HEK293 (cell line): ENCODE results near the gene GSG1L.

ENCODE experiments used
- CTCF ChIA-PET: fragments of 350-600 bp; formaldehyde crosslinking; extraction: SDS; loops from one replicate; lab custom pipeline; 2021; ENCODE audit warnings: antibody characterized with exemption; lab: Yijun Ruan, JAX
- POLR2A ChIA-PET: fragments of 300-600 bp; formaldehyde crosslinking; extraction: SDS; loops from one replicate; lab custom pipeline; 2020; ENCODE audit warnings: antibody characterized with exemption, inconsistent platforms; lab: Yijun Ruan, JAX
- H3K27ac ChIP-seq: fragments of 200-500 bp; sonication (Bioruptor generic); 2 replicates; pipeline ENCODE4 v1.5.1; 2014; ENCODE audit warnings: low read depth, low read length, control low read depth, inconsistent platforms; ENCODE audit errors: extremely low read depth
- H3K36me3 ChIP-seq, 2 experiments: fragments of 200-500 bp in 1 of 2; sonication (Bioruptor generic) in 1 of 2; 1 replicate in 1 of 2; 2 replicates in 1 of 2; pipeline ENCODE4 v1.5.1; 2014 to 2017; ENCODE audit warnings: inconsistent platforms in 2 of 2, low read length in 2 of 2; ENCODE audit not compliant: control insufficient read depth in 2 of 2, insufficient read depth in 1 of 2
- H3K4me1 ChIP-seq: fragments of 200-500 bp; sonication (Bioruptor generic); 2 replicates; pipeline ENCODE4 v1.5.1; 2014; ENCODE audit warnings: mild to moderate bottlenecking, low read length, inconsistent platforms; ENCODE audit not compliant: control insufficient read depth, insufficient read depth
- H3K4me3 ChIP-seq: 2 replicates; pipeline ENCODE4 v1.5.1; 2011; ENCODE audit warnings: low read depth, mild to moderate bottlenecking, control low read depth, low read length, moderate library complexity
- H3K9me3 ChIP-seq: fragments of 200-500 bp; sonication (Bioruptor generic); 2 replicates; pipeline ENCODE4 v1.5.1; 2014; ENCODE audit warnings: low read depth, low read length, inconsistent platforms; ENCODE audit not compliant: control insufficient read depth, insufficient read depth
- AEBP2 ChIP-seq: fragments of 450-650 bp; formaldehyde crosslinking; IDR thresholded peaks from 2 replicates; pipeline ENCODE4 v1.5.1; 2016; ENCODE audit warnings: missing biosample characterization, missing genetic modification characterization, borderline replicate concordance
- KLF10 ChIP-seq: fragments of 450-650 bp; IDR thresholded peaks from 2 replicates; pipeline ENCODE4 v1.5.1; 2018; ENCODE audit warnings: missing biosample characterization, mild to moderate bottlenecking, missing genetic modification characterization
- KLF16 ChIP-seq: fragments of 450-650 bp; formaldehyde crosslinking; IDR thresholded peaks from 2 replicates; pipeline ENCODE4 v1.5.1; 2017; ENCODE audit warnings: missing biosample characterization, missing genetic modification characterization
- MYNN ChIP-seq: fragments of 450-650 bp; formaldehyde crosslinking; IDR thresholded peaks from 2 replicates; pipeline ENCODE4 v1.5.1; 2016; ENCODE audit warnings: missing biosample characterization, missing genetic modification characterization, borderline replicate concordance
- TRIM28 ChIP-seq: IDR thresholded peaks from 2 replicates; pipeline ENCODE4 v1.6.1; 2011; ENCODE audit warnings: low read length, control low read depth, borderline replicate concordance
- YY2 ChIP-seq: fragments of 450-650 bp; formaldehyde crosslinking; IDR thresholded peaks from 2 replicates; pipeline ENCODE4 v1.5.1; 2016; ENCODE audit warnings: missing biosample characterization, missing genetic modification characterization
- ZBTB44 ChIP-seq: fragments of 450-650 bp; IDR thresholded peaks from 2 replicates; pipeline ENCODE4 v1.5.1; 2018; ENCODE audit warnings: missing biosample characterization, mild to moderate bottlenecking, missing genetic modification characterization
- ZBTB7A ChIP-seq: fragments of 450-650 bp; formaldehyde crosslinking; IDR thresholded peaks from 2 replicates; pipeline ENCODE4 v1.5.1; 2016; ENCODE audit warnings: low read depth, missing biosample characterization, missing genetic modification characterization
- ZBTB8A ChIP-seq: fragments of 450-650 bp; formaldehyde crosslinking; IDR thresholded peaks from 2 replicates; pipeline ENCODE4 v1.5.1; 2016; ENCODE audit warnings: missing biosample characterization, missing genetic modification characterization
- ZEB2 ChIP-seq: fragments of 450-650 bp; formaldehyde crosslinking; IDR thresholded peaks from 2 replicates; pipeline ENCODE4 v1.5.1; 2016; ENCODE audit warnings: missing biosample characterization, missing genetic modification characterization
- ZNF10 ChIP-seq: fragments of 450-650 bp; formaldehyde crosslinking; IDR thresholded peaks from 2 replicates; pipeline ENCODE4 v1.5.1; 2017; ENCODE audit warnings: missing biosample characterization, missing genetic modification characterization
- ZNF112 ChIP-seq: fragments of 450-650 bp; formaldehyde crosslinking; IDR thresholded peaks from 2 replicates; pipeline ENCODE4 v1.5.0; 2017; ENCODE audit warnings: missing biosample characterization, missing genetic modification characterization
- ZNF121 ChIP-seq: fragments of 450-650 bp; formaldehyde crosslinking; IDR thresholded peaks from 2 replicates; pipeline ENCODE4 v1.5.1; 2016; ENCODE audit warnings: missing biosample characterization, missing genetic modification characterization
- ZNF132 ChIP-seq: fragments of 450-650 bp; formaldehyde crosslinking; IDR thresholded peaks from 2 replicates; pipeline ENCODE4 v1.5.1; 2017; ENCODE audit warnings: missing biosample characterization, missing genetic modification characterization, borderline replicate concordance
- ZNF202 ChIP-seq: fragments of 450-650 bp; formaldehyde crosslinking; IDR thresholded peaks from 2 replicates; pipeline ENCODE4 v1.5.1; 2016; ENCODE audit warnings: missing biosample characterization, missing genetic modification characterization, borderline replicate concordance
- ZNF214 ChIP-seq: fragments of 450-650 bp; formaldehyde crosslinking; IDR thresholded peaks from 2 replicates; pipeline ENCODE4 v1.5.1; 2017; ENCODE audit warnings: missing biosample characterization, mild to moderate bottlenecking, missing genetic modification characterization, borderline replicate concordance
- ZNF302 ChIP-seq: fragments of 450-650 bp; formaldehyde crosslinking; IDR thresholded peaks from 2 replicates; pipeline ENCODE4 v1.5.1; 2016; ENCODE audit warnings: missing biosample characterization, missing genetic modification characterization, low read depth
- ZNF394 ChIP-seq: fragments of 450-650 bp; formaldehyde crosslinking; IDR thresholded peaks from 2 replicates; pipeline ENCODE4 v1.5.1; 2016; ENCODE audit warnings: missing biosample characterization, missing genetic modification characterization, mild to moderate bottlenecking, moderate library complexity, borderline replicate concordance
- ZNF48 ChIP-seq: fragments of 450-650 bp; formaldehyde crosslinking; IDR thresholded peaks from 2 replicates; pipeline ENCODE4 v1.5.1; 2016; ENCODE audit warnings: missing biosample characterization, missing genetic modification characterization
- ZNF530 ChIP-seq: fragments of 450-650 bp; formaldehyde crosslinking; IDR thresholded peaks from 2 replicates; pipeline ENCODE4 v1.5.1; 2016; ENCODE audit warnings: low read depth, missing biosample characterization, missing genetic modification characterization
- ZNF585B ChIP-seq: fragments of 450-650 bp; formaldehyde crosslinking; IDR thresholded peaks from 2 replicates; pipeline ENCODE4 v1.5.1; 2016; ENCODE audit warnings: missing biosample characterization, missing genetic modification characterization
- ZNF629 ChIP-seq: fragments of 450-650 bp; formaldehyde crosslinking; IDR thresholded peaks from 2 replicates; pipeline ENCODE4 v1.5.1; 2017; ENCODE audit warnings: missing biosample characterization, missing genetic modification characterization
- ZNF658 ChIP-seq: fragments of 450-650 bp; formaldehyde crosslinking; IDR thresholded peaks from 2 replicates; pipeline ENCODE4; 2016; ENCODE audit warnings: missing biosample characterization, missing genetic modification characterization
- ZNF747 ChIP-seq: fragments of 450-650 bp; formaldehyde crosslinking; IDR thresholded peaks from 2 replicates; pipeline ENCODE4 v1.5.1; 2016; ENCODE audit warnings: missing biosample characterization, missing genetic modification characterization
- TF ChIP-seq, protein P1 (sequence below): fragments of 450-650 bp; formaldehyde crosslinking; IDR thresholded peaks from 2 replicates; pipeline ENCODE4 v1.5.1; 2016; ENCODE audit warnings: missing biosample characterization, missing genetic modification characterization

GSG1L gene

GRCh38 chr16:28104404-28104803 is 40.9 kb upstream of the GSG1L start:
- TF ChIP-seq YY2 (no peak), ZNF530 (tag by site-specific recombination) (no peak), TRIM28 (no peak), ZNF585B (tag by site-specific recombination) (no peak), ZBTB8A (tag by site-specific recombination) (no peak), KLF16 (no peak), ZNF121 (no peak)
- TF ChIP-seq, protein P1, sequence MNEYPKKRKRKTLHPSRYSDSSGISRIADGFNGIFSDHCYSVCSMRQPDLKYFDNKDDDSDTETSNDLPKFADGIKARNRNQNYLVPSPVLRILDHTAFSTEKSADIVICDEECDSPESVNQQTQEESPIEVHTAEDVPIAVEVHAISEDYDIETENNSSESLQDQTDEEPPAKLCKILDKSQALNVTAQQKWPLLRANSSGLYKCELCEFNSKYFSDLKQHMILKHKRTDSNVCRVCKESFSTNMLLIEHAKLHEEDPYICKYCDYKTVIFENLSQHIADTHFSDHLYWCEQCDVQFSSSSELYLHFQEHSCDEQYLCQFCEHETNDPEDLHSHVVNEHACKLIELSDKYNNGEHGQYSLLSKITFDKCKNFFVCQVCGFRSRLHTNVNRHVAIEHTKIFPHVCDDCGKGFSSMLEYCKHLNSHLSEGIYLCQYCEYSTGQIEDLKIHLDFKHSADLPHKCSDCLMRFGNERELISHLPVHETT (tag by site-specific recombination): no peak
- CTCF ChIA-PET: interaction anchor here (1.3 to 1.5 kb wide), 2 partner anchors 13 to 133 kb away, joined by 3 to 4 read pairs; no protein-coding TSS in a partner anchor
- peaks cover 13 to 96% of the 10 kb centered on the region in 2 experiments; a peak in 2 of 3 replicates for H3K36me3 ChIP-seq

DNA sequence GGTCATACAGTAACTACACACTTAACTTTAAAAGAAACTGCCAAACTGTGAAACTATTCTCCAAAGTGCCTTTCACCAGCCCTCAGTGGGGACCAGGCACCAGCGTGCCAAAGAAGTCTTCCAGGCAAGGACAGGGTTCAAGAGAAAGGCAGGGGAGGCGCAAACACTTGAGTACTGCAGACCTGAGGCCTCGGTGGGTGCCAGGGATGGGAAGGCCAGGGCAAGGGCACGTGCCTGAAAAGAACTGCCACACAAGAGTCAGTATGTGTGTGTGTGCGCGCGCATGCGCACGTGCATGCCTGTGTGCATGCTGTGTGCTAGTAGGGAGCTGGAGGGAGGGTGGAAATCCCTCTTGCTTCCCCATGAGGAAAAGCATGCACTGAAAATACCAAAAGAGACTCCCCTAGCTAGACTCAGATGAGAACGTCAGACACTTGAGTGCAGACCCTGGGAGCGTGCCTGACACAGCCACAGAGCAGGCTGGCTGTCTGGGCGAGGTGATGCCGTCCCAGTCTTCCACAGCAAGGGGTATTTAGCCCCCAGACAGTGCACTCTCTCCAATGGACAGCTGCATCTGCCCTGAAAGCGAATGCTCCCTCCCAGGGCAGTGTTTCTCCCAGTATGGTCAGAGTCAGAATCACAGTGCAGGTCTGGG is 40.1 kb upstream of the GSG1L start:
- ChIA-PET POLR2A (no interaction called here), CTCF (interaction anchor here (0.7 to 1.5 kb wide), 3 partner anchors 12 to 132 kb away, joined by 3 to 4 read pairs (median 3); no protein-coding TSS in a partner anchor)
- Histone ChIP-seq H3K27ac (no peak overlapping the region), H3K9me3 (no peaks in the 10 kb centered on the region), H3K4me3 (no peak overlapping the region), H3K36me3 (peaks cover 13 to 97% of the 10 kb centered on the region in 2 experiments; a peak in 2 of 3 replicates), H3K4me1 (no peaks in the 10 kb centered on the region)
- no peak for TF ChIP-seq ZNF214 (tag by site-specific recombination)
- no peak for TF ChIP-seq AEBP2 (tag by site-specific recombination)
- TF ChIP-seq ZNF747: no peak
- TF ChIP-seq ZNF112 (tag by site-specific recombination): no peak
- TF ChIP-seq KLF10 (tag by site-specific recombination): no peak
- no peak for TF ChIP-seq ZNF10 (tag by site-specific recombination)
- no peak for TF ChIP-seq ZNF132
- TF ChIP-seq ZNF629 (tag by site-specific recombination): no peak
- TF ChIP-seq ZEB2: no peak
- TF ChIP-seq ZBTB7A (tag by site-specific recombination): no peak
- TF ChIP-seq ZNF658 (tag by site-specific recombination): no peak
- TF ChIP-seq ZNF121: no peak
- no peak for TF ChIP-seq ZNF202 (tag by site-specific recombination)
- TF ChIP-seq ZNF394 (tag by site-specific recombination): no peak

More at GRCh38 chr16:28104404-28104803, 40.9 kb upstream of the GSG1L start:
- POLR2A ChIA-PET: no interaction called here
- Histone ChIP-seq H3K4me3 (no peak overlapping the region), H3K4me1 (no peaks in the 10 kb centered on the region), H3K27ac (no peak overlapping the region), H3K9me3 (no peaks in the 10 kb centered on the region)

DNA sequence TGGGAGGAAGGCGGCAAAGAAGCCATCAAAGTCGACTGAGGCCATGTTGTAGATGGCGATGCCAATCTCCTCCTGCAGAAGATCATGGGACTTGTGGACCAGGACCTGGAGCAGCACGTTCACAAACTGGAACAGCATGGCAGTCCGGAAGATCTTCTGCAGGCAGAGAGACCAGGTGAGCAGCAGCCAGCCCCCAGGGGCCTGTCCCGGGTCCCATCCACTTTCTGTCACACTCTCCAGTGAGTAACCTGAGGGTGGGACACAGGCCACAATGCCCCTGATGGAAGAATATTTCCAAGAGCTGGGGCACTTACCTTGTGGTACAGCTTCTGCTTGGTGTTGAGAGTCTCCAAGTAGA is 38.0 kb upstream of the GSG1L start:
- Histone ChIP-seq H3K4me1 (no peaks in the 10 kb centered on the region), H3K4me3 (no peak overlapping the region), H3K27ac (no peak overlapping the region), H3K9me3 (no peaks in the 10 kb centered on the region), H3K36me3 (peaks cover 8 to 95% of the 10 kb centered on the region in 2 experiments; a peak in 2 of 3 replicates)
- ChIA-PET POLR2A (no interaction called here), CTCF (interaction anchor here (0.6 to 0.7 kb wide), 2 partner anchors 15 to 28 kb away, joined by 3 read pairs; no protein-coding TSS in a partner anchor)
- TF ChIP-seq ZNF48 (no peak), ZNF302 (tag by site-specific recombination) (no peak), ZBTB44 (tag by site-specific recombination) (no peak), MYNN (no peak), ZBTB8A (tag by site-specific recombination) (no peak)
